ENCODE measurements around the gene HCFC1. TPM values are rescaled to one million over a fixed set of nuclear protein-coding genes. Genes with fewer than 3 reads are reported as not detected.

Gene HCFC1
- polyA plus RNA-seq, 1 of the 3 experiments (the other 2 are of a cell fraction), result 9.5 TPM

- H3K36me3 ChIP-seq (replicated peaks in 1 of 2; ENCODE audit: control insufficient read depth in 1 of 2, insufficient read depth in 2 of 2, low read length in 1 of 2), result peaks cover 13 to 98% of the 10 kb centered on the region in 2 experiments
- H3K27ac ChIP-seq (ENCODE audit: low read depth in 2 of 2, low read length in 1 of 2), result no peak overlapping the region
- 0 out of 2 replicates have a peak, but pooled peaks cover under 1% of the 10 kb centered on the region for H3K79me2 ChIP-seq (ENCODE audit: insufficient read depth)
- ChIA-PET POLR2A (no interaction called here), CTCF (no interaction called here)
- no peaks in the 10 kb centered on the region; a peak in 1 of 4 replicates for H3K4me1 ChIP-seq (ENCODE audit: control insufficient read depth in 1 of 2, insufficient read depth in 2 of 2, low read depth in 1 of 2, low read length in 1 of 2)
- 100% methylated on average over 7 of the region's 35 CpGs for WGBS (ENCODE audit: low lambda C conversion rate)
- no peak overlapping the region for H3K4me2 ChIP-seq
- H4K20me1 ChIP-seq (ENCODE audit: insufficient read depth), result peaks cover 8% of the 10 kb centered on the region
- H3K4me3 ChIP-seq (ENCODE audit: low read depth in 2 of 2, low read length in 1 of 2), result no peak overlapping the region
- H3K9me3 ChIP-seq, result no peaks in the 10 kb centered on the region
- DNase-seq, result no peak
- no peaks in the 10 kb centered on the region for H3K9me2 ChIP-seq
- H2AFZ ChIP-seq (ENCODE audit: low read depth), result no peak overlapping the region
- H3K9ac ChIP-seq, result no peak overlapping the region
- TF ChIP-seq GABPA (IDR thresholded peaks at IDR 0.05; ENCODE audit: low read depth), result no peak
- TF ChIP-seq MEF2A (IDR thresholded peaks at IDR 0.05; ENCODE audit: borderline replicate concordance, low read depth), result no peak
- TF ChIP-seq JUND (IDR thresholded peaks at IDR 0.05), result no peak
- no peak for TF ChIP-seq SIN3A (IDR thresholded peaks at IDR 0.05; ENCODE audit: borderline replicate concordance, low read depth, low read length)
- no peak for TF ChIP-seq ELF1 (IDR thresholded peaks at IDR 0.05)
- no peak for TF ChIP-seq MAX (IDR thresholded peaks at IDR 0.05; ENCODE audit: low read depth)
- TF ChIP-seq EZH2phosphoT487 (IDR thresholded peaks at IDR 0.05; ENCODE audit: borderline replicate concordance, low read depth), result no peak
- no peak for TF ChIP-seq PBX3 (IDR thresholded peaks at IDR 0.05)
- no peak for TF ChIP-seq TEAD4 (IDR thresholded peaks at IDR 0.05; ENCODE audit: borderline replicate concordance, insufficient read depth)
- TF ChIP-seq REST (IDR thresholded peaks at IDR 0.05; ENCODE audit: low read depth, low read length), result no peak
- H3F3A ChIP-seq (replicated peaks; ENCODE audit: insufficient read depth), result no peaks in the 10 kb centered on the region
- no peaks in the 10 kb centered on the region for H3K27me3 ChIP-seq (ENCODE audit: insufficient read depth)
Measured at GRCh38 chrX:153956044-153956907, 15.3 kb downstream of the HCFC1 start.

GRCh38 chrX:153955228-153955732, 16.3 kb downstream of the HCFC1 start:
- H3K79me2 ChIP-seq (ENCODE audit: insufficient read depth), result no peaks in the 10 kb centered on the region
- no peak overlapping the region for H3K9ac ChIP-seq
- H3K27me3 ChIP-seq (ENCODE audit: insufficient read depth), result no peaks in the 10 kb centered on the region
- ChIA-PET POLR2A (no interaction called here), CTCF (no interaction called here)
- H3K9me3 ChIP-seq, result no peaks in the 10 kb centered on the region
- no peak for DNase-seq
- TF ChIP-seq RAD21 (IDR thresholded peaks at IDR 0.05; ENCODE audit: low read length) (no peak), MEF2A (IDR thresholded peaks at IDR 0.05; ENCODE audit: borderline replicate concordance, low read depth) (no peak), YY1 (IDR thresholded peaks at IDR 0.05; ENCODE audit: low read depth) (no peak), NRF1 (IDR thresholded peaks at IDR 0.05; ENCODE audit: low read depth, low read length) (no peak), NFIC (IDR thresholded peaks at IDR 0.05; ENCODE audit: borderline replicate concordance) (no peak), USF2 (IDR thresholded peaks at IDR 0.05; ENCODE audit: borderline replicate concordance, low read depth, low read length) (no peak), EP300 (IDR thresholded peaks at IDR 0.05; ENCODE audit: borderline replicate concordance in 1 of 2, low read depth in 1 of 2, low read length in 1 of 2) (no peak), FOXJ3 (CRISPR knock-in tag; IDR thresholded peaks at IDR 0.05) (no peak), SMC3 (IDR thresholded peaks at IDR 0.05; ENCODE audit: low read depth, low read length) (no peak), CHD2 (IDR thresholded peaks at IDR 0.05; ENCODE audit: low read length, partially characterized antibody) (no peak), RCOR1 (IDR thresholded peaks at IDR 0.05; ENCODE audit: low read length) (no peak), GABPA (IDR thresholded peaks at IDR 0.05; ENCODE audit: low read depth) (no peak)
- no peak overlapping the region for H2AFZ ChIP-seq (ENCODE audit: low read depth)
- H3K27ac ChIP-seq (ENCODE audit: low read depth in 2 of 2, low read length in 1 of 2), result no peak overlapping the region
- 98% methylated on average over 7 of the region's 12 CpGs for WGBS (ENCODE audit: low lambda C conversion rate)
- H3K4me1 ChIP-seq (ENCODE audit: control insufficient read depth in 1 of 2, insufficient read depth in 2 of 2, low read depth in 1 of 2, low read length in 1 of 2), result no peaks in the 10 kb centered on the region; a peak in 1 of 4 replicates
- H3K4me3 ChIP-seq (ENCODE audit: low read depth in 2 of 2, low read length in 1 of 2), result no peak overlapping the region
- peaks cover 5% of the 10 kb centered on the region; the same call in 1 of the 2 replicates for H4K20me1 ChIP-seq (ENCODE audit: insufficient read depth)
- no peak overlapping the region for H3K4me2 ChIP-seq
- H3K9me2 ChIP-seq, result no peaks in the 10 kb centered on the region
- H3K36me3 ChIP-seq (replicated peaks in 1 of 2; ENCODE audit: control insufficient read depth in 1 of 2, insufficient read depth in 2 of 2, low read length in 1 of 2), result peaks cover 13 to 98% of the 10 kb centered on the region in 2 experiments
- H3F3A ChIP-seq (replicated peaks; ENCODE audit: insufficient read depth), result no peaks in the 10 kb centered on the region
